HG03571 (cell line): ENCODE measurements around the gene SPATA31D4.
"Not testable (repeated sequence)": the region's sequence is repeated elsewhere in the genome, so short reads cannot be mapped to it uniquely, and the experiment has no call there.

Experiments used
- ATAC-seq: cut with Tn5 transposase; IDR thresholded peaks from one replicate; pipeline ENCODE4 v1.9.1; 2021; ENCODE audit not compliant: unreplicated experiment

Gene SPATA31D4

GRCh38 chr9:81928305-81928704, at the start of gene SPATA31D4:
Gene SPATA31D4, plus strand, starts transcription at chr9:81928428. Its CDS starts 86 bp downstream, at chr9:81928514.
- ATAC-seq = not testable (repeated sequence)

- ATAC-seq = no peak
Observed at GRCh38 chr9:81878530-81878929, 49.7 kb upstream of the SPATA31D4 start.

- no peak for ATAC-seq
Observed at GRCh38 chr9:81879501-81879916, 48.7 kb upstream of the SPATA31D4 start.

- ATAC-seq = no peak
Observed at GRCh38 chr9:81885602-81886001, 42.6 kb upstream of the SPATA31D4 start.

GRCh38 chr9:81886665-81887064, 41.6 kb upstream of the SPATA31D4 start:
- no peak for ATAC-seq

GRCh38 chr9:81890104-81890503, 38.1 kb upstream of the SPATA31D4 start:
- ATAC-seq = no peak

- no peak for ATAC-seq
Observed at GRCh38 chr9:81892440-81892839, 35.8 kb upstream of the SPATA31D4 start.

- ATAC-seq = no peak
Observed at GRCh38 chr9:81893929-81894328, 34.3 kb upstream of the SPATA31D4 start.

GRCh38 chr9:81894891-81895290, 33.3 kb upstream of the SPATA31D4 start:
- no peak for ATAC-seq

GRCh38 chr9:81896070-81896469, 32.2 kb upstream of the SPATA31D4 start:
- ATAC-seq = no peak

GRCh38 chr9:81898851-81899250, 29.4 kb upstream of the SPATA31D4 start:
- ATAC-seq = no peak

- ATAC-seq = no peak
Observed at GRCh38 chr9:81902196-81902595, 26.0 kb upstream of the SPATA31D4 start.

GRCh38 chr9:81902626-81903025, 25.6 kb upstream of the SPATA31D4 start:
- ATAC-seq = no peak

GRCh38 chr9:81906671-81907070, 21.6 kb upstream of the SPATA31D4 start:
- ATAC-seq = no peak

GRCh38 chr9:81912135-81912534, 16.1 kb upstream of the SPATA31D4 start:
- ATAC-seq = no peak

GRCh38 chr9:81915801-81916505, 12.3 kb upstream of the SPATA31D4 start:
- ATAC-seq = no peak

GRCh38 chr9:81918507-81918906, 9.7 kb upstream of the SPATA31D4 start:
- ATAC-seq = not testable (repeated sequence)

GRCh38 chr9:81930147-81930546, 1.9 kb downstream of the SPATA31D4 start:
- not testable (repeated sequence) for ATAC-seq

- not testable (repeated sequence) for ATAC-seq
Observed at GRCh38 chr9:81933547-81933946, 5.3 kb downstream of the SPATA31D4 start.

- not testable (repeated sequence) for ATAC-seq
Observed at GRCh38 chr9:81943393-81943792, 15.2 kb downstream of the SPATA31D4 start, which contains the start of gene SPATA31D3. Gene SPATA31D3, plus strand, starts transcription at chr9:81943500. Its CDS starts 86 bp downstream, at chr9:81943586.

GRCh38 chr9:81948650-81949049, 20.4 kb downstream of the SPATA31D4 start:
- not testable (repeated sequence) for ATAC-seq

GRCh38 chr9:81953096-81953495, 24.9 kb downstream of the SPATA31D4 start:
- ATAC-seq = no peak

GRCh38 chr9:81955625-81956024, 27.4 kb downstream of the SPATA31D4 start:
- no peak for ATAC-seq
